SK-N-SH (cell line): ENCODE data around the gene MLLT3. TPM values are rescaled to one million over a fixed set of nuclear protein-coding genes. Genes with fewer than 3 reads are reported as not detected.

Experiments used
- CTCF ChIA-PET: fragments of 300-600, 350-600 bp; formaldehyde crosslinking; extraction: SDS; loops from one replicate; lab custom pipeline; 2021; lab: Yijun Ruan, JAX
- POLR2A ChIA-PET: fragments of 350-600 bp; sonication (Branson Sonifier 250); formaldehyde crosslinking; extraction: SDS; loops from one replicate; lab custom pipeline; 2020; ENCODE audit warnings: antibody characterized with exemption, inconsistent platforms; lab: Yijun Ruan, JAX
- DNase-seq: peaks from one replicate; pipeline ENCODE4 v3.0.0; 2012
- H2AFZ ChIP-seq: fragments of 200-600 bp; sonication (generic); 2 replicates; pipeline ENCODE4 v1.8.1; 2016; ENCODE audit warnings: antibody characterized with exemption, mild to moderate bottlenecking, low read depth
- H3F3A ChIP-seq: fragments of 200-600 bp; sonication (generic); replicated peaks from 2 replicates; pipeline ENCODE3; 2016; ENCODE audit warnings: antibody characterized with exemption, mild to moderate bottlenecking; ENCODE audit not compliant: insufficient read depth
- H3K27ac ChIP-seq, 2 experiments: fragments of 200-500 bp in 1 of 2; fragments of 200-600 bp in 1 of 2; sonication (Bioruptor generic) in 1 of 2; sonication (generic), shearing (Covaris generic) in 1 of 2; 2 replicates each; pipeline versions ENCODE4 v1.5.1 to v1.6.1; 2014 to 2016; ENCODE audit warnings: low read depth in 2 of 2, inconsistent platforms in 1 of 2, low read length in 1 of 2, mild to moderate bottlenecking in 1 of 2, mixed read lengths in 1 of 2
- H3K27me3 ChIP-seq: fragments of 200-600 bp; sonication (generic), shearing (Covaris generic); 2 replicates; pipeline ENCODE4 v1.6.1; 2016; ENCODE audit warnings: mixed run types; ENCODE audit not compliant: insufficient read depth
- H3K36me3 ChIP-seq, 2 experiments: fragments of 200-500 bp in 1 of 2; fragments of 200-600 bp in 1 of 2; sonication (Bioruptor generic) in 1 of 2; sonication (generic) in 1 of 2; replicated peaks in 1 of 2; 2 replicates each; pipeline versions ENCODE3 to v1.5.1; 2014 to 2016; ENCODE audit warnings: low read length in 1 of 2, mild to moderate bottlenecking in 1 of 2; ENCODE audit not compliant: insufficient read depth in 2 of 2, control insufficient read depth in 1 of 2
- H3K4me1 ChIP-seq, 2 experiments: fragments of 200-500 bp in 1 of 2; fragments of 200-600 bp in 1 of 2; sonication (Bioruptor generic) in 1 of 2; sonication (generic), shearing (Covaris generic) in 1 of 2; 2 replicates each; pipeline versions ENCODE4 v1.5.1 to v1.6.1; 2014 to 2016; ENCODE audit warnings: low read depth in 1 of 2, low read length in 1 of 2, mixed run types in 1 of 2; ENCODE audit not compliant: insufficient read depth in 2 of 2, control insufficient read depth in 1 of 2
- H3K4me2 ChIP-seq: fragments of 200-600 bp; sonication (generic), shearing (Covaris generic); 2 replicates; pipeline ENCODE4 v1.6.1; 2017; ENCODE audit warnings: mixed run types
- H3K4me3 ChIP-seq, 2 experiments: fragments of 200-500 bp in 1 of 2; fragments of 200-600 bp in 1 of 2; sonication (Bioruptor generic) in 1 of 2; sonication (generic), shearing (Covaris generic) in 1 of 2; 2 replicates each; pipeline versions ENCODE4 v1.5.1 to v1.8.1; 2014 to 2016; ENCODE audit warnings: low read depth in 2 of 2, inconsistent platforms in 1 of 2, low read length in 1 of 2, mild to moderate bottlenecking in 1 of 2, mixed read lengths in 1 of 2, moderate library complexity in 1 of 2
- H3K79me2 ChIP-seq: fragments of 200-600 bp; sonication (generic); 2 replicates; pipeline ENCODE4 v1.8.1; 2017; ENCODE audit warnings: mild to moderate bottlenecking; ENCODE audit not compliant: insufficient read depth
- H3K9ac ChIP-seq: fragments of 200-600 bp; sonication (generic); 2 replicates; pipeline ENCODE4 v1.6.1; 2017; ENCODE audit warnings: mixed run types
- H3K9me2 ChIP-seq: fragments of 200-600 bp; sonication (generic); 2 replicates; pipeline ENCODE4 v1.6.1; 2017; ENCODE audit warnings: mixed run types
- H3K9me3 ChIP-seq: fragments of 200-600 bp; sonication (generic); 2 replicates; pipeline ENCODE4 v1.6.1; 2017; ENCODE audit warnings: mixed run types, mild to moderate bottlenecking, moderate library complexity
- H4K20me1 ChIP-seq: fragments of 200-600 bp; sonication (generic); 2 replicates; pipeline ENCODE4 v1.6.1; 2017; ENCODE audit warnings: mild to moderate bottlenecking, mixed run types; ENCODE audit not compliant: insufficient read depth
- EP300 ChIP-seq, 2 experiments: IDR thresholded peaks; 2 replicates each; pipeline versions ENCODE4 v1.4.0 to v1.6.1; 2012; ENCODE audit warnings: borderline replicate concordance in 1 of 2, low read depth in 1 of 2, low read length in 1 of 2
- FOSL2 ChIP-seq: IDR thresholded peaks from 2 replicates; pipeline ENCODE4 v1.4.0; 2012; ENCODE audit warnings: low read depth, mild to moderate bottlenecking, moderate library complexity, borderline replicate concordance
- FOXJ3 ChIP-seq: sonication (generic); formaldehyde crosslinking; IDR thresholded peaks from 2 replicates; pipeline ENCODE4 v1.5.1; 2020; ENCODE audit warnings: mild to moderate bottlenecking, missing genetic modification reagents
- GABPA ChIP-seq: IDR thresholded peaks from 2 replicates; pipeline ENCODE4 v1.4.0; 2012; ENCODE audit warnings: low read depth, mild to moderate bottlenecking
- IRF3 ChIP-seq: fragments of 150-350 bp; IDR thresholded peaks from 2 replicates; pipeline ENCODE4 v1.6.1; 2016; ENCODE audit warnings: mild to moderate bottlenecking, low read depth, low read length
- MAX ChIP-seq: IDR thresholded peaks from 2 replicates; pipeline ENCODE4 v1.4.0; 2012; ENCODE audit warnings: low read depth
- MEF2A ChIP-seq: IDR thresholded peaks from 2 replicates; pipeline ENCODE4 v1.4.0; 2012; ENCODE audit warnings: low read depth, borderline replicate concordance
- NRF1 ChIP-seq: IDR thresholded peaks from 2 replicates; pipeline ENCODE4 v1.6.1; 2012; ENCODE audit warnings: low read depth, mild to moderate bottlenecking, low read length
- POLR2AphosphoS5 ChIP-seq: IDR thresholded peaks from 2 replicates; pipeline ENCODE4 v1.6.1; 2012; ENCODE audit warnings: low read depth, low read length
- RCOR1 ChIP-seq: fragments of 150-350 bp; IDR thresholded peaks from 2 replicates; pipeline ENCODE4 v1.6.1; 2017; ENCODE audit warnings: antibody characterized with exemption, low read length
- REST ChIP-seq: IDR thresholded peaks from 2 replicates; pipeline ENCODE4 v1.6.1; 2012; ENCODE audit warnings: mild to moderate bottlenecking, low read depth, low read length, moderate library complexity
- RXRA ChIP-seq: IDR thresholded peaks from 2 replicates; pipeline ENCODE4 v1.4.0; 2012; ENCODE audit warnings: low read depth, mild to moderate bottlenecking, borderline replicate concordance
- SIN3A ChIP-seq: IDR thresholded peaks from 2 replicates; pipeline ENCODE4 v1.6.1; 2012; ENCODE audit warnings: low read depth, mild to moderate bottlenecking, low read length, moderate library complexity, borderline replicate concordance
- TAF1 ChIP-seq: IDR thresholded peaks from 2 replicates; pipeline ENCODE4 v1.6.1; 2012; ENCODE audit warnings: low read depth, mild to moderate bottlenecking, low read length, moderate library complexity, borderline replicate concordance
- TCF12 ChIP-seq: IDR thresholded peaks from 2 replicates; pipeline ENCODE4 v1.4.0; 2012
- ZBTB33 ChIP-seq: IDR thresholded peaks from 2 replicates; pipeline ENCODE4 v1.4.0; 2012; ENCODE audit warnings: low read depth, borderline replicate concordance
- WGBS: methylation state at CpG from one replicate; pipeline ENCODE4 v1.1.6; 2017; ENCODE audit warnings: low lambda C conversion rate; 5-methylcytosine and 5-hydroxymethylcytosine counted together
- polyA plus RNA-seq, 3 experiments: library from polyadenylated mRNA; depleted of rRNA; stranded (reverse); fragments of >200 nt; gene quantifications; 2 replicates each; pipeline ENCODE4 v1.2.3, GENCODE V29; 2012

MLLT3 gene
- polyA plus RNA-seq, 1 of the 3 experiments (the other 2 are of a cell fraction), result 3.9 TPM

GRCh38 chr9:20632705-20633104 lies 10.4 kb upstream of the MLLT3 start:
- Histone ChIP-seq H3K9me2 (no peaks in the 10 kb centered on the region), H2AFZ (no peak overlapping the region), H3K4me2 (no peak overlapping the region), H3K27me3 (no peaks in the 10 kb centered on the region), H3K36me3 (no peaks in the 10 kb centered on the region), H3K4me3 (no peak overlapping the region), H3K9me3 (no peaks in the 10 kb centered on the region), H4K20me1 (no peaks in the 10 kb centered on the region), H3K9ac (no peak overlapping the region), H3K4me1 (no peaks in the 10 kb centered on the region), H3K79me2 (no peaks in the 10 kb centered on the region), H3F3A (no peaks in the 10 kb centered on the region), H3K27ac (no peak overlapping the region)
- ChIA-PET POLR2A (no interaction called here), CTCF (interaction anchor here (1.3 kb wide), 1 partner anchor 8 kb away, joined by 5 read pairs; no protein-coding TSS in a partner anchor)
- TF ChIP-seq GABPA (no peak), MAX (no peak), RXRA (no peak), MEF2A (no peak), REST (no peak), FOSL2 (no peak), RCOR1 (no peak), IRF3 (no peak), TCF12 (no peak), TAF1 (no peak), FOXJ3 (no peak), ZBTB33 (no peak), NRF1 (no peak), SIN3A (no peak), EP300 (IDR thresholded peaks at IDR 0.05; ENCODE audit: borderline replicate concordance in 1 of 2, low read depth in 1 of 2, low read length in 1 of 2) (no peak), POLR2AphosphoS5 (no peak)
- WGBS, result 63% methylated on average over 2 of the region's 2 CpGs
- DNase-seq, result no peak
